Body of pancreas (tissue), 4 donors: Measurements from ENCODE around the gene ESPNL. TPM values are rescaled to one million over a fixed set of nuclear protein-coding genes. Genes with fewer than 3 reads are reported as not detected.
A peak's percentile ranks its signal among the peaks of the same experiment; 100 is the strongest.

Experiments used
- ATAC-seq: fragments of 150-250 bp; one replicate; pipeline ENCODE4 v1.9.1; 2016
- DNase-seq, 4 donors: peaks; one replicate each; pipeline ENCODE4 v3.0.0-alpha.2; 2019
- H3K27ac ChIP-seq, 4 donors: fragments of 200-600 bp; sonication (generic); 1 replicate in 3 of 4; 2 replicates in 1 of 4; pipeline versions ENCODE4 v1.5.1 to v1.6.1; 2016 to 2019; ENCODE audit warnings: mild to moderate bottlenecking in 1 of 4, mixed read lengths in 1 of 4, moderate library complexity in 1 of 4
- H3K27me3 ChIP-seq, 2 donors: fragments of 200-600 bp; sonication (generic); one replicate each; pipeline ENCODE4 v1.6.0; 2016; ENCODE audit warnings: mild to moderate bottlenecking in 1 of 2
- H3K36me3 ChIP-seq, 2 donors: fragments of 200-600 bp; sonication (generic); replicated peaks in 1 of 2; 2 replicates each; pipeline ENCODE4 v1.5.1; 2016; ENCODE audit warnings: low read depth in 2 of 2; ENCODE audit not compliant: insufficient read depth in 1 of 2
- H3K4me1 ChIP-seq: fragments of 200-600 bp; sonication (generic); one replicate; pipeline ENCODE4 v1.6.0; 2016
- H3K4me3 ChIP-seq, 2 donors: fragments of 200-600 bp; sonication (generic); 1 replicate in 1 of 2; 2 replicates in 1 of 2; pipeline ENCODE4 v1.5.1; 2016 to 2019
- H3K9me3 ChIP-seq, 3 donors: fragments of 200-600 bp; sonication (generic); 1 replicate in 2 of 3; 2 replicates in 1 of 3; pipeline ENCODE4 v1.5.1; 2016
- POLR2A ChIP-seq, 3 donors: fragments of 450-650 bp; IDR thresholded peaks; one replicate each; pipeline ENCODE4 v1.6.1; 2016; ENCODE audit warnings: antibody characterized with exemption in 3 of 3, mild to moderate bottlenecking in 2 of 3
- WGBS, 2 donors: methylation state at CpG; one replicate each; pipeline ENCODE4 v1.1.5; 2017; 5-methylcytosine and 5-hydroxymethylcytosine counted together
- intact Hi-C: fragments of 100-400 bp; cut with DNase I; formaldehyde crosslinking; loops from one replicate; pipeline ENCODE4 v1.15.1; 2023
- total RNA-seq, 2 donors: library from RNA; depleted of rRNA; stranded (reverse); fragments of >200 nt; gene quantifications; one replicate each; pipeline ENCODE4 v1.1.0, GENCODE V29; 2016
- TF ChIP-seq, protein P1 (sequence below), 7 experiments: fragments of 450-650 bp in 4 of 7; fragments of 200-600 bp in 3 of 7; sonication (generic) in 3 of 7; IDR thresholded peaks; one replicate each; pipeline ENCODE4 v1.5.1; 2016 to 2019; ENCODE audit warnings: antibody characterized with exemption in 7 of 7

Gene ESPNL
- total RNA-seq, 2 donors from 2014 or later, result not detected

DNA sequence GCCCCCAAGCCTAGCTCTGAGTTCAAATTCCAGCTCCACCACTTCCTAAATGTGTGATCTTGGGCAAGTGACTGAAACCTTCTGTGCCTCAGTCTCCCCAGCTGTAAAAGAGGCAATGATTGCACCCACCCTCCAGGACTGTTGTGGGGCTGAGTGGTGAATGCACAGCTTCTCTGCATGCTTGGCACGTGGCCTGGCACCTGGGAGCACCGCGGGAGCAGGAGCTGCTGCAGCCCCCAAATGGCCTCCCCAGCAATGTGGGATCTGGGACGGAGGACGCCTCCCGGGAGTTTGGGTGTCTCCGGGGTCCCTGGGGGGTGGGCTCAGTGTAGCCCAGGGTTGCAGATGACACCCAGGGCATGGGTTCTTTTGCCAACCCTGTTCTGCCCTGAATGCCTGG lies 39.9 kb downstream of the ESPNL start:
- Histone ChIP-seq H3K4me1 (peaks cover 6% of the 10 kb centered on the region), H3K9me3 (no peaks in the 10 kb centered on the region), H3K4me3 (no peak overlapping the region), H3K27me3 (no peaks in the 10 kb centered on the region), H3K36me3 (no peaks in the 10 kb centered on the region), H3K27ac (no peak overlapping the region)
- DNase-seq, result no peak
- WGBS, 2 donors, result 54 to 59% methylated on average over 2 to 7 of the region's 7 CpGs
- no peak for ATAC-seq
- TF ChIP-seq, protein P1, sequence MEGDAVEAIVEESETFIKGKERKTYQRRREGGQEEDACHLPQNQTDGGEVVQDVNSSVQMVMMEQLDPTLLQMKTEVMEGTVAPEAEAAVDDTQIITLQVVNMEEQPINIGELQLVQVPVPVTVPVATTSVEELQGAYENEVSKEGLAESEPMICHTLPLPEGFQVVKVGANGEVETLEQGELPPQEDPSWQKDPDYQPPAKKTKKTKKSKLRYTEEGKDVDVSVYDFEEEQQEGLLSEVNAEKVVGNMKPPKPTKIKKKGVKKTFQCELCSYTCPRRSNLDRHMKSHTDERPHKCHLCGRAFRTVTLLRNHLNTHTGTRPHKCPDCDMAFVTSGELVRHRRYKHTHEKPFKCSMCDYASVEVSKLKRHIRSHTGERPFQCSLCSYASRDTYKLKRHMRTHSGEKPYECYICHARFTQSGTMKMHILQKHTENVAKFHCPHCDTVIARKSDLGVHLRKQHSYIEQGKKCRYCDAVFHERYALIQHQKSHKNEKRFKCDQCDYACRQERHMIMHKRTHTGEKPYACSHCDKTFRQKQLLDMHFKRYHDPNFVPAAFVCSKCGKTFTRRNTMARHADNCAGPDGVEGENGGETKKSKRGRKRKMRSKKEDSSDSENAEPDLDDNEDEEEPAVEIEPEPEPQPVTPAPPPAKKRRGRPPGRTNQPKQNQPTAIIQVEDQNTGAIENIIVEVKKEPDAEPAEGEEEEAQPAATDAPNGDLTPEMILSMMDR (IDR thresholded peaks at IDR 0.05), result no peak
- TF ChIP-seq POLR2A (IDR thresholded peaks at IDR 0.05), result no peak
- intact Hi-C loops, result no loop called here

DNA sequence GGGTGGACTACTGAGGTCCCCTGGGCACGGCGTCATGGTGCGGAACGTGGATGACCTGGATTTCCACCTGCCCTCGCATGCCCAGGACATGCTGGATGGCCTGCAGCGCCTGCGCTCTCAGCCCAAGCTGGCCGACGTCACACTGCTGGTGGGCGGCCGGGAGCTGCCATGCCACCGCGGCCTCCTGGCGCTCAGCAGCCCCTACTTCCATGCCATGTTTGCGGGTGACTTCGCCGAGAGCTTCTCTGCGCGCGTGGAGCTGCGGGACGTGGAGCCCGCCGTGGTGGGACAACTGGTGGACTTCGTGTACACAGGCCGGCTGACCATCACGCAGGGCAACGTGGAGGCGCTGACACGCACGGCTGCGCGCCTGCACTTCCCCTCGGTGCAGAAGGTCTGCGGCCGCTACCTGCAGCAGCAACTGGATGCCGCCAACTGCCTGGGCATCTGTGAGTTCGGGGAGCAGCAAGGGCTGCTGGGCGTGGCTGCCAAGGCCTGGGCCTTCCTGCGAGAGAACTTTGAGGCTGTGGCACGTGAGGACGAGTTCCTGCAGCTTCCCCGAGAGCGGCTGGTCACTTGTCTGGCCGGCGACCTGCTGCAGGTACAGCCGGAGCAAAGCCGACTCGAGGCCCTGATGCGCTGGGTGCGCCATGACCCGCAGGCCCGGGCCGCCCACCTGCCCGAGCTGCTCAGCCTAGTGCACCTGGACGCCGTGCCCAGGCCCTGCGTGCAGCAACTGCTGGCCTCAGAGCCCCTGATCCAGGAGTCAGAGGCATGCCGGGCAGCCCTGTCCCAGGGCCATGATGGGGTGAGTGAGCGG lies 40.8 kb downstream of the ESPNL start:
- intact Hi-C loops, result no loop called here
- Histone ChIP-seq H3K27ac (no peak overlapping the region), H3K27me3 (no peaks in the 10 kb centered on the region), H3K4me3 (no peak overlapping the region), H3K9me3 (no peaks in the 10 kb centered on the region), H3K4me1 (peaks cover 6% of the 10 kb centered on the region), H3K36me3 (no peaks in the 10 kb centered on the region)
- ATAC-seq (no peak), DNase-seq (no peak)
- WGBS, 2 donors, result 94 to 97% methylated on average over 20 to 59 of the region's 60 CpGs
- TF ChIP-seq, protein P1 (IDR thresholded peaks at IDR 0.05), result no peak
- no peak for TF ChIP-seq POLR2A (IDR thresholded peaks at IDR 0.05)

DNA sequence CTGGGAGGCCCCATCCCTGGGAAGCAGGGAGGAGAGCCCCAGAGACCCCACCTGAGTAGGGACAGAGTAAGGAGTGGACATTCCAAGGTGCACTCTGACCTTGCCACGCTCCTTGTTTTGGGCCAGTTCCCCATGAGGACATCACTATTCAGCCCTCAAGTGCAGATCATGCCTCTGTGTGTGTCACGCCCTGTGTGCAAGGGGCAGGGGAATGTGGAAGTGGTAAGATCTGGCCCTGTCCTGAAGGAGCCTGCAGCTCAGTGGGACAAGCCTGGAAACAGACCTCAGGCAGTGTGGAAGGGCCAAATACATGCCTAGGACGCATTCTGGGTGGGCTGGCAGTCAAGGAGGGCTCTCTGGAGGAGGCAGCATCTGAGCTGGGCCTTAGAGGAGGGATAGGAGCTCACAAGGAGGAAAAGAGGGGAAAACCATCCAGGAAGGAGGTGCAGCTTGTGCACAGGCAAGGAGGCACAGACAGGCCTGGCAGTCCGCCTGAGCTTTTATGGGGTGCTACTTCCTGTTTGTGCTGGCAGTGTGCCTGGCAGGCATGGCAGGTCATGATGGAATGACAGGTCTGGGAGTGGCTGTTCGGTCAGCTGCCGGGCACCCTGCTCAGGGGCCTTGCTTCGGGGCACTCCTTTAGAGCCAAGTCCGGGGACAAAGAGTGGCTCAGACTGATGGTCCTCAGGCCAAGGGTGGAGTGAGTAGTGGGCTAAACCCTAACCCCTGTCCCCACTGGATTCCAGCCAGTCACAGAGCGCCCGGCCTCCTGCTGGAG lies 41.6 kb downstream of the ESPNL start:
- ATAC-seq (no peak), DNase-seq (peak in 3 of 4 donors; percentile 18 to 41 (median 39))
- H3K27me3 ChIP-seq, result no peaks in the 10 kb centered on the region
- TF ChIP-seq POLR2A (IDR thresholded peaks at IDR 0.05), result no peak
- TF ChIP-seq, protein P1 (IDR thresholded peaks at IDR 0.05), result no peak
- 71 to 82% methylated on average over 9 to 10 of the region's 10 CpGs for WGBS, 2 donors
- H3K4me1 ChIP-seq, result peaks cover 6% of the 10 kb centered on the region
- no peaks in the 10 kb centered on the region for H3K36me3 ChIP-seq
- H3K9me3 ChIP-seq, result no peaks in the 10 kb centered on the region
- no peak overlapping the region for H3K27ac ChIP-seq
- H3K4me3 ChIP-seq, result no peak overlapping the region
- intact Hi-C loops, result no loop called here

DNA sequence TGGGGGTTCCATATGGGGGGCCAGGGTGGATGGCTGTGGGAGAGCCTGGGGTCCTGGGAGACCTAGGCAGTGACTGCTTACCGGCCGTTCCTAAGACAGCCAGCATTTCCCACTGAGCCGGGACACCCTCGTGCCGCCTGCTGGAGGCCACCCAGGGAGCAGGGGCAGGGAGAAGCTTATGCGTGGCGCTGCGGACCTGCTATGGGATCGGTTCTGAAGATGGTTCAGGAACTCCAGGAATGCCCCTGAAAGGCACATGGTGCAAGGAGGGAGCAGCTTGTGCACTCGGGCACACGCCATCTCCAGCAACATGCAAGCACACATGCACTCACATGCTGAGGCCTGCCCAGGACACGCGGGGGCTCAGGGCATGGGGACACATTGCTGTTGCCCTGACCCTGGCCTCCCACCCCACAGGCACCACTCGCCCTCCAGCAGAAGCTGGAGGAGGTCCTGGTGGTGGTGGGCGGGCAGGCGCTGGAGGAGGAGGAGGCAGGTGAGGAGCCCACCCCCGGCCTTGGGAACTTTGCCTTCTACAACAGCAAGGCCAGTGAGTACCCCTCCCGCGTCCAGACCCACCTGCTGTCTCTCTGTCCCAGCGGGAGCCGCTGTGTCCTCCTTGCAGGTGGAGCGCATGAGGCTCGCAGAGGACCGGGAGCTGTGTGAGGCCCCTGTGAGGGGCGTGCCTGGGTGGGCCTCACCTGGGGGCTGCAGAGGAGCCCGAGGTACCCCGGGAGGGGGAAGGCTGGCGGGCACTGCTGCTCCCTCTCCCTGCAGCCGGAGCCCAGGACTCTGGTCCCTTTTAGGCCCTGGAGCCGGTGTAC lies 42.5 kb downstream of the ESPNL start:
- intact Hi-C loops, result no loop called here
- ATAC-seq (no peak), DNase-seq (no peak)
- 70 to 82% methylated on average over 2 to 26 of the region's 30 CpGs for WGBS, 2 donors
- TF ChIP-seq, protein P1 (IDR thresholded peaks at IDR 0.05), result no peak
- TF ChIP-seq POLR2A (IDR thresholded peaks at IDR 0.05), result no peak
- Histone ChIP-seq H3K36me3 (no peaks in the 10 kb centered on the region), H3K9me3 (no peaks in the 10 kb centered on the region), H3K27ac (no peak overlapping the region), H3K27me3 (no peaks in the 10 kb centered on the region), H3K4me3 (no peak overlapping the region), H3K4me1 (peaks cover 6% of the 10 kb centered on the region)
